A673 (cell line): ENCODE data around the gene KCNC1.

Experiments used
- EZH2 ChIP-seq: fragments of 200-600 bp; sonication (generic); IDR thresholded peaks from 2 replicates; pipeline ENCODE4 v1.6.1; 2017; ENCODE audit warnings: borderline replicate concordance, low read depth, mild to moderate bottlenecking, mixed read lengths, antibody characterized with exemption, low read length; ENCODE audit not compliant: poor library complexity, severe bottlenecking
- TF ChIP-seq, protein P1 (sequence below): fragments of 300-800, 200-600 bp; sonication (generic); conservative IDR thresholded peaks from 2 replicates; pipeline ENCODE4 v1.5.1; 2017; ENCODE audit warnings: low read depth, mild to moderate bottlenecking, antibody characterized with exemption, low read length, moderate library complexity, mixed read lengths

GRCh38 chr11:17812865-17813187 lies 78.2 kb downstream of the KCNC1 start:
- TF ChIP-seq, protein P1, sequence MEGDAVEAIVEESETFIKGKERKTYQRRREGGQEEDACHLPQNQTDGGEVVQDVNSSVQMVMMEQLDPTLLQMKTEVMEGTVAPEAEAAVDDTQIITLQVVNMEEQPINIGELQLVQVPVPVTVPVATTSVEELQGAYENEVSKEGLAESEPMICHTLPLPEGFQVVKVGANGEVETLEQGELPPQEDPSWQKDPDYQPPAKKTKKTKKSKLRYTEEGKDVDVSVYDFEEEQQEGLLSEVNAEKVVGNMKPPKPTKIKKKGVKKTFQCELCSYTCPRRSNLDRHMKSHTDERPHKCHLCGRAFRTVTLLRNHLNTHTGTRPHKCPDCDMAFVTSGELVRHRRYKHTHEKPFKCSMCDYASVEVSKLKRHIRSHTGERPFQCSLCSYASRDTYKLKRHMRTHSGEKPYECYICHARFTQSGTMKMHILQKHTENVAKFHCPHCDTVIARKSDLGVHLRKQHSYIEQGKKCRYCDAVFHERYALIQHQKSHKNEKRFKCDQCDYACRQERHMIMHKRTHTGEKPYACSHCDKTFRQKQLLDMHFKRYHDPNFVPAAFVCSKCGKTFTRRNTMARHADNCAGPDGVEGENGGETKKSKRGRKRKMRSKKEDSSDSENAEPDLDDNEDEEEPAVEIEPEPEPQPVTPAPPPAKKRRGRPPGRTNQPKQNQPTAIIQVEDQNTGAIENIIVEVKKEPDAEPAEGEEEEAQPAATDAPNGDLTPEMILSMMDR: no peak
- TF ChIP-seq EZH2: no peak
